UCSD-AML1 (cell line): ENCODE measurements around the gene RAPH1.
"Not testable (repeated sequence)": the region's sequence is repeated elsewhere in the genome, so short reads cannot be mapped to it uniquely, and the experiment has no call there.

Source experiments
- DNase-seq: peaks from one replicate; lab custom pipeline; 2025; ENCODE audit not compliant: unreplicated experiment; lab: John Stamatoyannopoulos, UW

Gene RAPH1

GRCh38 chr2:203436496-203436895 lies 98.6 kb downstream of the RAPH1 start:
- DNase-seq, result no peak

GRCh38 chr2:203432811-203433210 lies 102.3 kb downstream of the RAPH1 start:
- no peak for DNase-seq

GRCh38 chr2:203431391-203432185 lies 103.5 kb downstream of the RAPH1 start:
- no peak for DNase-seq

- DNase-seq, result not testable (repeated sequence)
Observed at GRCh38 chr2:203429643-203430042, 105.5 kb downstream of the RAPH1 start.

GRCh38 chr2:203427061-203427460 lies 108.0 kb downstream of the RAPH1 start:
- DNase-seq, result no peak

GRCh38 chr2:203418271-203418670 lies 116.8 kb downstream of the RAPH1 start:
- no peak for DNase-seq

GRCh38 chr2:203413796-203414195 lies 121.3 kb downstream of the RAPH1 start:
- DNase-seq, result no peak

GRCh38 chr2:203412546-203413331 lies 122.4 kb downstream of the RAPH1 start:
- no peak for DNase-seq

GRCh38 chr2:203407496-203407895 lies 127.6 kb downstream of the RAPH1 start:
- no peak for DNase-seq

- DNase-seq, result no peak
Observed at GRCh38 chr2:203404996-203405395, 130.1 kb downstream of the RAPH1 start.

GRCh38 chr2:203400805-203401585 lies 134.1 kb downstream of the RAPH1 start:
- DNase-seq, result no peak

- no peak for DNase-seq
Observed at GRCh38 chr2:203399031-203399430, 136.1 kb downstream of the RAPH1 start.

- DNase-seq, result no peak
Observed at GRCh38 chr2:203396667-203397066, 138.4 kb downstream of the RAPH1 start.

- no peak for DNase-seq
Observed at GRCh38 chr2:203395858-203396257, 139.2 kb downstream of the RAPH1 start.

GRCh38 chr2:203394519-203395227 lies 140.4 kb downstream of the RAPH1 start:
- DNase-seq, result no peak

GRCh38 chr2:203388153-203388552 lies 146.9 kb downstream of the RAPH1 start:
- not testable (repeated sequence) for DNase-seq

GRCh38 chr2:203383038-203383437 lies 152.1 kb downstream of the RAPH1 start:
- DNase-seq, result no peak

GRCh38 chr2:203379156-203379555 lies 155.9 kb downstream of the RAPH1 start:
- no peak for DNase-seq

GRCh38 chr2:203376173-203376572 lies 158.9 kb downstream of the RAPH1 start:
- DNase-seq, result no peak

GRCh38 chr2:203372706-203373105 lies 162.4 kb downstream of the RAPH1 start:
- not testable (repeated sequence) for DNase-seq
